Measurements from ENCODE around the gene ATAT1.

GRCh38 chr6:30679765-30680535 lies 53.3 kb downstream of the ATAT1 start:
- TF ChIP-seq NFIC (IDR thresholded peaks at IDR 0.05) (no peak), CREB1 (IDR thresholded peaks at IDR 0.05; ENCODE audit: low read depth) (no peak), EP300 (IDR thresholded peaks at IDR 0.05; ENCODE audit: borderline replicate concordance) (no peak), CEBPB (IDR thresholded peaks at IDR 0.05) (no peak), TAF1 (IDR thresholded peaks at IDR 0.05; ENCODE audit: low read depth) (no peak), YY1 (IDR thresholded peaks at IDR 0.05; ENCODE audit: low read depth) (no peak), EGR1 (IDR thresholded peaks at IDR 0.05) (no peak), FOXM1 (IDR thresholded peaks at IDR 0.05; ENCODE audit: borderline replicate concordance, low read depth) (no peak)
- TF ChIP-seq, protein P1, sequence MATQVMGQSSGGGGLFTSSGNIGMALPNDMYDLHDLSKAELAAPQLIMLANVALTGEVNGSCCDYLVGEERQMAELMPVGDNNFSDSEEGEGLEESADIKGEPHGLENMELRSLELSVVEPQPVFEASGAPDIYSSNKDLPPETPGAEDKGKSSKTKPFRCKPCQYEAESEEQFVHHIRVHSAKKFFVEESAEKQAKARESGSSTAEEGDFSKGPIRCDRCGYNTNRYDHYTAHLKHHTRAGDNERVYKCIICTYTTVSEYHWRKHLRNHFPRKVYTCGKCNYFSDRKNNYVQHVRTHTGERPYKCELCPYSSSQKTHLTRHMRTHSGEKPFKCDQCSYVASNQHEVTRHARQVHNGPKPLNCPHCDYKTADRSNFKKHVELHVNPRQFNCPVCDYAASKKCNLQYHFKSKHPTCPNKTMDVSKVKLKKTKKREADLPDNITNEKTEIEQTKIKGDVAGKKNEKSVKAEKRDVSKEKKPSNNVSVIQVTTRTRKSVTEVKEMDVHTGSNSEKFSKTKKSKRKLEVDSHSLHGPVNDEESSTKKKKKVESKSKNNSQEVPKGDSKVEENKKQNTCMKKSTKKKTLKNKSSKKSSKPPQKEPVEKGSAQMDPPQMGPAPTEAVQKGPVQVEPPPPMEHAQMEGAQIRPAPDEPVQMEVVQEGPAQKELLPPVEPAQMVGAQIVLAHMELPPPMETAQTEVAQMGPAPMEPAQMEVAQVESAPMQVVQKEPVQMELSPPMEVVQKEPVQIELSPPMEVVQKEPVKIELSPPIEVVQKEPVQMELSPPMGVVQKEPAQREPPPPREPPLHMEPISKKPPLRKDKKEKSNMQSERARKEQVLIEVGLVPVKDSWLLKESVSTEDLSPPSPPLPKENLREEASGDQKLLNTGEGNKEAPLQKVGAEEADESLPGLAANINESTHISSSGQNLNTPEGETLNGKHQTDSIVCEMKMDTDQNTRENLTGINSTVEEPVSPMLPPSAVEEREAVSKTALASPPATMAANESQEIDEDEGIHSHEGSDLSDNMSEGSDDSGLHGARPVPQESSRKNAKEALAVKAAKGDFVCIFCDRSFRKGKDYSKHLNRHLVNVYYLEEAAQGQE (IDR thresholded peaks at IDR 0.05; ENCODE audit: low read depth) = no peak
- TF ChIP-seq, protein P2, sequence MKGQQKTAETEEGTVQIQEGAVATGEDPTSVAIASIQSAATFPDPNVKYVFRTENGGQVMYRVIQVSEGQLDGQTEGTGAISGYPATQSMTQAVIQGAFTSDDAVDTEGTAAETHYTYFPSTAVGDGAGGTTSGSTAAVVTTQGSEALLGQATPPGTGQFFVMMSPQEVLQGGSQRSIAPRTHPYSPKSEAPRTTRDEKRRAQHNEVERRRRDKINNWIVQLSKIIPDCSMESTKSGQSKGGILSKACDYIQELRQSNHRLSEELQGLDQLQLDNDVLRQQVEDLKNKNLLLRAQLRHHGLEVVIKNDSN (IDR thresholded peaks at IDR 0.05) = no peak
